OCI-LY3 (cell line): ENCODE measurements around the gene ZNF888.

ENCODE experiments used
- CTCF ChIP-seq: fragments of 200-600, 300-600 bp; sonication (generic); IDR thresholded peaks from 2 replicates; pipeline ENCODE4 v1.5.1; 2014; ENCODE audit warnings: antibody characterized with exemption, low read length, low read depth
- EZH2phosphoT487 ChIP-seq: fragments of 200-600 bp; shearing (Covaris generic); IDR thresholded peaks from 2 replicates; pipeline ENCODE4 v1.6.1; 2018; ENCODE audit warnings: antibody characterized with exemption, mixed run types, low read depth

- TF ChIP-seq CTCF (no peak), EZH2phosphoT487 (no peak)
These were observed 26.2 kb upstream of the ZNF888 start for GRCh38 chr19:52949422-52949821.
